Hepatic stellate cell (primary cell): Measurements from ENCODE around the gene USP31.
A peak's percentile ranks its signal among the peaks of the same experiment; 100 is the strongest.
"Not testable (repeated sequence)": the region's sequence is repeated elsewhere in the genome, so short reads cannot be mapped to it uniquely, and the experiment has no call there.

Experiments
- DNase-seq: peaks from one replicate; pipeline ENCODE4 v3.0.0; 2011; ENCODE audit warnings: low spot score

The USP31 gene

DNA sequence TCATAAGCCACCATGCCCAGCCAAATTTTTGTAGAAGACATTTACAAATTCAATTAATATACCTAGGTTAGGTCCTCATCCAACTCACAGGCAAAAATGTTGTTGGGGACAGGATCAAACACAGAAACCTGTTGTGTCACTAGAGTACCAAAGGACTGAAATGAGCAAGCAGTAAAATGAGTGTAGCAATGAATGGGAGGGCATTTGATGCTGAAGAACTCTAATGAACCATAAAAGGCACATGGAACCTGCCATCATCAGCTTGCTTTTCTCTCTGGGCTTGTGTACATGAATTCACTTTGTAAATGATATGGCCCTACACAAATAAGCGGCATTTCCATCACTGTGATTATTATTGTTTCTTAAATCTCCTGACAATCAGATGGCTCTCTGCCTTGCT is 17.8 kb downstream of the USP31 start:
- DNase-seq: no peak

- no peak for DNase-seq
These were observed 18.2 kb downstream of the USP31 start for GRCh38 chr16:23131036-23131435.

DNA sequence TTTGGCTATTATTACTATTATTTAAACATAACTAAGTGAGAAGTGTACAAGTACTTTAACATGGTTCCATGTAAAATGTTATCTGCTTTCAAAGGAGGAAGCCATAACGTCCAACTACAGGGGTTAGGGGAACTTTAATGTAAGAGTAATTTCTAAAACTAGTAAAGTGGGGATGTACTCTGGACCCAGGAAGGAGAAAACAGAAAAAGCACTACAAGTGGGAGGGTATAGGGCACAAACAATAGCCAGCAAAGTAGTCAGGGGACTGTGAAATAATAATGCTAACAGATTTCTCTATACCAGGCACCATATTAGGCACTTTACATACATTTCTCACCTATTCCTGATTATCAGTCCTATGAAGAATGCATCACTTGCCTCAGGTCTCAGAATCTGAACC is 19.6 kb downstream of the USP31 start:
- no peak for DNase-seq

DNA sequence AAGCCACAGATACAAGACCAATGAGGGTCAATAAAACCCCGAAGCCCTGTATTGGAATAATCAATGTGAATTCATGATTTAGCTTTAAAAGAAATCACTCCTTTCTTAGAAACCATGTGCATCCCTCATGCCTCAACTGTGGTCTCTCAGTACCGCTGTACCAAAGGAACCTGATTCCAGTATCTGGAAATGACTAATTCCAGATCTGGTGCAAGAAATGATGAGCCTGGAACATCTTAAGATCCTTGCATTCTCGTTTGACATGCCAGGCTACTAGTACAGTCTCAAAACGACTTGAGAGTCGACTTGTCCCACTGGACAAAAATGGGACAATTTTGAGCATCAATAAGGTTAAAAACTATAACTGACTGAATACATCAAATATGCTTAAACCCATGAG is 21.2 kb downstream of the USP31 start:
- DNase-seq: no peak

- DNase-seq: no peak
These were observed 24.0 kb downstream of the USP31 start for GRCh38 chr16:23125277-23125676.

- peak; percentile 21 for DNase-seq
These were observed 24.9 kb downstream of the USP31 start for GRCh38 chr16:23124315-23124714.

DNA sequence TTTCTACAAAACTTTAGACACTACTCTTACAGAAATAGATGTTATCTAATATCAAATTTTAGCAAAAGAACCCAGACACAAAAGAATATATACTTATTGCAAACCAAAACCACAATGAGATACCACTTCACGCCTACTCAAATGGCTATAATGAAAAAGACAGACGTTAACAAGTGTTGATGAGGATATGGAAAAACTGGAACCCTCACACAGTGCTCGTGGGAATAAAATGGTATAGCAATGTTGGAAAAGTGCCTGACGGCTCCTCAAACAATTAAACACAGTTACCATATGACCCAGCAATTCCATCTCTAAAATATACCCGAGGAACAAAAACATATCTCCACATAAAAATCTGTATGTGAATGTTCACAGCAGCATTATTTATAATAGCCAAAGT is 27.1 kb downstream of the USP31 start:
- DNase-seq: no peak

- no peak for DNase-seq
These were observed 28.2 kb downstream of the USP31 start for GRCh38 chr16:23121024-23121423.

- no peak for DNase-seq
These were observed 28.7 kb downstream of the USP31 start for GRCh38 chr16:23120562-23120961.

DNA sequence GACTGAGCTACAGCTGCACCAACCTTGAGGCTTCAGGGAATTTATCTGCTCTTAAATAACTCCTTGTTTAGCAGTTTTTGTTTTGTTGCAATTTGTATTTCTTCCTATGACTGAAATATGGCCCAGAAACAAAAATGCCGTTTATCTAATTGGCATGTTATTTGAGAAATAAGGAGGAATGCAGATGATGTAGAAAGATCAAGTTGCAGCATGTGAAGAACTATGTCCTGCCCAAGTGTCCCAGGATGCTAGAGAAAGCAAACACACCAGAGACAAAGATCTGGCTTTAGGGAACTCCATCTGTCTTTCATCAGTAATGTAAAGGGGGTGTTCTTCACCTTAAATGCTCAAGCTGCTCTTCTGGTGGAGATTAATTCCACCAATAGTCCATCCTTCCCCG is 29.7 kb downstream of the USP31 start:
- no peak for DNase-seq

- no peak for DNase-seq
These were observed 34.9 kb downstream of the USP31 start for GRCh38 chr16:23114131-23114904.

GRCh38 chr16:23113185-23113584 is 36.1 kb downstream of the USP31 start:
- DNase-seq: no peak

- DNase-seq: no peak
These were observed 38.9 kb downstream of the USP31 start for GRCh38 chr16:23110257-23110899.

DNA sequence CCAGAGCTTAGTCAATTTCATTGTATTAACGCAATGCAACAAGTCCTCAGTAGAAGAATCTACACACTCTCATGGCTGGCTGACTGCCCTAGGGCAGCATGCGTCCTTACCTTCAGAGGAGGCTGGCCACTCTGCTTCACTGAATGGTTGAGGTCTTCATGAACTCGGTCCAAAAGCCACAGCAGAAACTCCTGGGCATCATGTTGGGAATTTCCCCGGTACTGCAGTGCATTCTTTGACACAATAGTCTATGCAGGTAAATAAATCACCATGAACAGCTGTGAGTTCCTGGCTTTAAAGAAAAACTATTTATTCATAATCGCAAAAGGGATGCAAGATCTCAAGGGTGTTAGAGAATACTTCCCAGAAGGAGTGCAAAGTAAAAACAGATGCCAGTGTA is 41.3 kb downstream of the USP31 start:
- DNase-seq: no peak

DNA sequence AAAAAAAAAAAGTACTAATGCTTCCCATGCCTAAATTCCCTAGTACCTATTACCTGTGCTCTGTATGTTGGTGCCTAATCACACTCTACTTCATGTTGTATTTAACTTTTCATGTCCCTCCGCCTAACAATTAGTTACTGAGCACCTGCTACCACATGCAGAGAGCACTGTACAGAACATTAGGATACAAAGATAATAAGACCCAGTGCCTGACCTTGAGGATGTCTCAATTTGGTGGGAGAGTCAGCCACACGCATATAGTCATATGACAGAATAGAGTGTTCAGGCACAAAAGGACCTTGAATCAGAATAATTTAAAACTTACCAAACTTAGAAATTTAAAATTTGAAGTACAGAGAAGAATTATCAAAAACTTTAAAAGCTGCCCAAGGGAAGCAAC is 42.1 kb downstream of the USP31 start:
- DNase-seq: no peak

DNA sequence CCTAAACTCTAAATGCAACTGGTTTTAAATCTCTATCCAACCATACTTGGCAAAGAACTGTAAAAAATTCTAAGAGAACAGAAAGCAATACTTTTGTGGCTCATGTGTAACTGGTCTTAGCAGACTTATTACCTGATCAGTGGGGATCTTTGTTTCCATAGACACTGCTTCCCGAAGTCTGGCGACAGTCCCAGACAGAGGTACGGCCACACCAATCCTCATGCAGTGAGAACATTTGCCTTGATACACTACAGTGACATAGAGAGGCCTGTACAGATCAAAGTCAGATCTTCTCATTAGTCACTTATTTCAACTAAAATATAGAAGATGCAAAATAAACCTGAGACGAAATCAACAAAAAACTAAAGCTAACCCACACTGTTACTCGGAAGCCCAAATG is 43.9 kb downstream of the USP31 start:
- no peak for DNase-seq

GRCh38 chr16:23104032-23104955 is 45.0 kb downstream of the USP31 start:
- DNase-seq: no peak

- no peak for DNase-seq
These were observed 45.6 kb downstream of the USP31 start for GRCh38 chr16:23103603-23104002.

GRCh38 chr16:23101012-23101550 is 48.2 kb downstream of the USP31 start:
- DNase-seq: no peak

DNA sequence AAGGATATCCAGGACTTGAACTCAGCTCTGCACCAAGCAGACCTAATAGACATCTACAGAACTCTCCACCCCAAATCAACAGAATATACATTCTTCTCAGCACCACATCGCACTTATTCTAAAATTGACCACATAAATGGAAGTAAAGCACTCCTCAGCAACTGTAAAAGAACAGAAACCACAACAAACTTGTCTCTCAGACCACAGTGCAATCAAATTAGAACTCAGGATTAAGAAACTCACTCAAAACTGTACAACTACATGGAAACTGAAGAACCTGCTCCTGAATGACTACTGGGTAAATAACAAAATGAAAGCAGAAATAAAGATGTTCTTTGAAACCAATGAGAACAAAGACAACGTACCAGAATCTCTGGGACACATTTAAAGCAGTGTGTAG is 52.8 kb downstream of the USP31 start:
- DNase-seq: not testable (repeated sequence)

DNA sequence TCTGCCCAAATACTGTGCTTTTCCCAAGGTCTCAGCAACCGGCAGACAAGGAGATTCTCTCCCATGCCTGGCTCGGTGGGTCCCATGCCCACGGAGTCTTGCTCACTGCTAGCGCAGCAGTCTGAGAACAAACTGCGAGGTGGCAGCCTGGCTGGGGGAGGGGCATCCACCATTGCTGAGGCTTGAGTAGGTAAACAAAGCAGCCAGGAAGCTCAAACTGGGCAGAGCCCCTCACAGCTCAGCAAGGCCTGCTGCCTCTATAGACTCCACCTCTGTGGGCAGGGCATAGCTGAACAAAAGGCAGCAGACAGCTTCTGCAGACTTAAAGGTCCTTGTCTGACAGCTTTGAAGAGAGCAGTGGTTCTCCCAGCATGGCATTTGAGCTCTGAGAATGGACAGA is 55.1 kb downstream of the USP31 start:
- DNase-seq: not testable (repeated sequence)

DNA sequence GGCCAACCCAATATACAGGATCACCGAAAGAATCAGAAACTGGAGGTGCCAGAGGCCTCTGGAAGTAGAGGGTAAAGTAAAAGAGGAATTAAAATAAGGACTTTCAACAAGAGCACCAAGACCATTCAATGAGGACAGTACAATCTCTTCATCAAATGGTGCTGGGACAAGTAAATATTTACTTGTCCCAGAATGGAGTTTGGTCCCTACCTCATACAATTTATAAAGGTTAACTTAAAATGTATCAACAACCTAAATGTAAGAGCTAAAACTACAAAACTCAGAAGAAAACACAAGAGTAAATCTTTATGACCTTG is 56.5 kb downstream of the USP31 start:
- no peak for DNase-seq
